ENCODE data around the gene TENM4. TPM values are rescaled to one million over a fixed set of nuclear protein-coding genes. Genes with fewer than 3 reads are reported as not detected.
"Not testable (repeated sequence)": the region's sequence is repeated elsewhere in the genome, so short reads cannot be mapped to it uniquely, and the experiment has no call there.

The TENM4 gene
- total RNA-seq, 4 donors from 2014 or later = 5.5 to 12.3 (median 8.9) TPM

GRCh38 chr11:78889698-78890097 is 551.1 kb downstream of the TENM4 start:
- H3K36me3 ChIP-seq = no peaks in the 10 kb centered on the region
- H3K27ac ChIP-seq = no peak overlapping the region
- no peaks in the 10 kb centered on the region for H3K27me3 ChIP-seq
- H3K9me3 ChIP-seq = no peaks in the 10 kb centered on the region
- WGBS, 2 donors (ENCODE audit: low coverage in 1 of 2) = 100% methylated on average over 1 to 4 of the region's 12 CpGs
- TF ChIP-seq POLR2AphosphoS5 (IDR thresholded peaks at IDR 0.05) (no peak), POLR2A (IDR thresholded peaks at IDR 0.05) (no peak), EP300 (IDR thresholded peaks at IDR 0.05) (no peak), CTCF (IDR thresholded peaks at IDR 0.05) (no peak)
- no peak for ATAC-seq
- no peaks in the 10 kb centered on the region for H3K4me1 ChIP-seq
- H3K4me3 ChIP-seq = no peak overlapping the region

- WGBS, 2 donors (ENCODE audit: low coverage in 1 of 2) = 44 to 49% methylated on average over 3 of the region's 3 CpGs
- Histone ChIP-seq H3K27ac (no peak overlapping the region), H3K4me1 (no peaks in the 10 kb centered on the region), H3K36me3 (no peaks in the 10 kb centered on the region), H3K27me3 (no peaks in the 10 kb centered on the region), H3K9me3 (no peaks in the 10 kb centered on the region), H3K4me3 (no peak overlapping the region)
- TF ChIP-seq CTCF (IDR thresholded peaks at IDR 0.05) (no peak), POLR2A (IDR thresholded peaks at IDR 0.05) (no peak), POLR2AphosphoS5 (IDR thresholded peaks at IDR 0.05) (no peak), EP300 (IDR thresholded peaks at IDR 0.05) (no peak)
- peak; percentile 16 for ATAC-seq
Measured at GRCh38 chr11:78886616-78887015, 554.2 kb downstream of the TENM4 start.

DNA sequence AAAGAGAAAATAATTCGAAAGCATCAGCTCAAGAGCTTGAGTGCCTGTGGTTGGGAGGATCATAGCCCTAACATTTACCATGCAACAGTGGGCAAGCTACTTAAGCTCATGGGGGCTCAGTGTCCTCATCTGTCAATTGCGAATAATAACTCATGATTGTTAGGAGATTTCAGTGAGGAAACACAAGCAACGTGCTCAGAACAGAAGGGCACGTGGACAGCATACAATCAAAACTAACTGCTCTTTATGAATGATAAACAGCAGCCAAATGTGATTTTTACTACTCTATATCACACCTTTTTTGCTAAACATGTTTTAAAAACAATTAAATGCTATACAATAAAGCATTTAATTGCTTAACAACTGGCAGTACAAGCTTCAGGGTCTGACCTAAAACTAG is 556.1 kb downstream of the TENM4 start:
- no peaks in the 10 kb centered on the region for H3K9me3 ChIP-seq
- H3K4me1 ChIP-seq = no peaks in the 10 kb centered on the region
- TF ChIP-seq POLR2A (IDR thresholded peaks at IDR 0.05) (no peak), CTCF (IDR thresholded peaks at IDR 0.05) (no peak), EP300 (IDR thresholded peaks at IDR 0.05) (no peak)
- no peaks in the 10 kb centered on the region for H3K27me3 ChIP-seq
- no peak overlapping the region for H3K4me3 ChIP-seq
- no peaks in the 10 kb centered on the region for H3K36me3 ChIP-seq
- ATAC-seq = no peak
- H3K27ac ChIP-seq = no peak overlapping the region
- WGBS, 2 donors (ENCODE audit: low coverage in 1 of 2) = 85 to 87% methylated on average over 4 of the region's 4 CpGs

DNA sequence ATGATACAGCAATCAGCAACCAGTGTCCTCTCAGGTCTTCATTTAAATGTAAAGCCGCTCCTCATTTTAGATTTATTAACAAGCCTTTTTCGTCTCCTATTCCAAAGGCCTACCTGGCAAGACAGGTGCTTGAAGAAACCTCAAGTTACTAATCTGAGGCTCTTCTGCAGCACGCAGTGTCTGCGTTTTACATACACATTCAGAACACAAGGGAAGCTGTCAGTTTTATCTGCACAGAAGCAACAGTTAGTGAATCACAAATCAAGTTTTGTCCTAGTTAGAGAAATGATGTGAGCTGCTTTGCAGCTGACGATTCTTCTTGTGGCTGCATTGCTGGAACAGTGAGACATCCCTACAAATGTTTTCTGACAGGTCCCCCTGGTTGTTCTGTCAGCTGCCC is 557.3 kb downstream of the TENM4 start:
- 97% methylated on average over 4 of the region's 5 CpGs for WGBS, 2 donors (ENCODE audit: low coverage in 1 of 2)
- no peaks in the 10 kb centered on the region for H3K4me1 ChIP-seq
- H3K27me3 ChIP-seq = no peaks in the 10 kb centered on the region
- TF ChIP-seq EP300 (IDR thresholded peaks at IDR 0.05) = no peak
- TF ChIP-seq POLR2AphosphoS5 (IDR thresholded peaks at IDR 0.05) = no peak
- TF ChIP-seq CTCF (IDR thresholded peaks at IDR 0.05) = no peak
- TF ChIP-seq POLR2A (IDR thresholded peaks at IDR 0.05) = no peak
- H3K27ac ChIP-seq = no peak overlapping the region
- no peak overlapping the region for H3K4me3 ChIP-seq
- no peaks in the 10 kb centered on the region for H3K36me3 ChIP-seq
- H3K9me3 ChIP-seq = no peaks in the 10 kb centered on the region
- no peak for ATAC-seq

GRCh38 chr11:78879094-78879980 is 561.5 kb downstream of the TENM4 start:
- H3K4me3 ChIP-seq, H3K9me3 ChIP-seq, H3K27ac ChIP-seq, ATAC-seq, H3K27me3 ChIP-seq, H3K36me3 ChIP-seq, H3K4me1 ChIP-seq: not testable (repeated sequence)
- WGBS, 2 donors (ENCODE audit: low coverage in 1 of 2) = 100% methylated on average over 1 of the region's 54 CpGs; no CpG with 5 or more reads in 1 of the 2 donors
